Effector memory CD4-positive, alpha-beta T cell (primary cell): ENCODE measurements around the gene ACSBG1.

Source experiments
- DNase-seq, 3 donors: peaks; one replicate each; pipeline ENCODE4 v3.0.0-alpha.2; 2020
- H3K27ac ChIP-seq: 2 replicates; pipeline ENCODE4 v1.7.0; 2013; ENCODE audit warnings: mild to moderate bottlenecking, low read length, moderate library complexity; ENCODE audit not compliant: insufficient read depth, poor library complexity, severe bottlenecking
- H3K27me3 ChIP-seq: replicated peaks from 2 replicates; pipeline ENCODE4 v1.7.0; 2013; ENCODE audit warnings: mild to moderate bottlenecking, low read length; ENCODE audit not compliant: insufficient read depth, control insufficient read depth, poor library complexity, severe bottlenecking
- H3K36me3 ChIP-seq: 2 replicates; pipeline ENCODE4 v1.7.0; 2013; ENCODE audit warnings: mild to moderate bottlenecking, low read length, moderate library complexity; ENCODE audit not compliant: control insufficient read depth, insufficient read depth
- H3K4me1 ChIP-seq: 2 replicates; pipeline ENCODE4 v1.7.0; 2013; ENCODE audit warnings: low read length, mild to moderate bottlenecking; ENCODE audit not compliant: control insufficient read depth, insufficient read depth, poor library complexity, severe bottlenecking
- H3K4me3 ChIP-seq: 2 replicates; pipeline ENCODE4 v1.7.0; 2013; ENCODE audit warnings: low read length, low read depth, mild to moderate bottlenecking; ENCODE audit not compliant: insufficient read depth, poor library complexity, severe bottlenecking
- H3K9me3 ChIP-seq: 2 replicates; pipeline ENCODE4 v1.7.0; 2013; ENCODE audit warnings: mild to moderate bottlenecking, low read length, moderate library complexity; ENCODE audit not compliant: control insufficient read depth

ACSBG1 gene

GRCh38 chr15:78120523-78120922 lies 113.8 kb downstream of the ACSBG1 start:
- H3K27me3 ChIP-seq, result no peaks in the 10 kb centered on the region
- H3K4me3 ChIP-seq, result no peak overlapping the region
- no peak overlapping the region for H3K27ac ChIP-seq
- no peaks in the 10 kb centered on the region for H3K4me1 ChIP-seq
- DNase-seq, result no peak
- no peaks in the 10 kb centered on the region for H3K9me3 ChIP-seq
- no peaks in the 10 kb centered on the region for H3K36me3 ChIP-seq
